NOMO-1 treated with dmso at 0.1 percent for 144 hours (cell line): ENCODE measurements around the gene SNX25.

Source experiments
- DNase-seq: peaks from one replicate; lab custom pipeline; 2025; ENCODE audit not compliant: unreplicated experiment; lab: John Stamatoyannopoulos, UW

The SNX25 gene

DNA sequence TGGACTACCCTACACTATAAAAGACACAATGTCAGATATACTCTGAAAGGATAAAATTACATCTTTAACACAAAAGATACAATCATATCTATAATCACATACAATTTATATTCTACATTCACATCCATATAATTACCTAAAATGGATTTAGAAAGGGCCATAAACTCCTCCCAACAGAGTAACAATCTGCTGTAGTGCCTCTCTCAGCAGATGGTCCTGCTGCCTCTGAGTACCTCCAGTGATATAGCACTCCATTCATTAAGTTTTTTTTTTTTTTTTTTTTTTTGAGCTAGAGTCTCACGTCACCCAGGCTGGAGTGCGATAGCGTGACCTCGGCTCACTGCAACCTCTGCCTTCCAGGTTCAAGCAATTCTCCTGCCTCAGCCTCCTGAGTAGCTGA, 194.6 kb downstream of the SNX25 start:
- no peak for DNase-seq

GRCh38 chr4:185405296-185405999, 196.1 kb downstream of the SNX25 start:
- peak; percentile 13 for DNase-seq

- no peak for DNase-seq
Observed at GRCh38 chr4:185408432-185408831, 199.0 kb downstream of the SNX25 start.

GRCh38 chr4:185411849-185412248, 202.5 kb downstream of the SNX25 start:
- DNase-seq: no peak

- no peak for DNase-seq
Observed at GRCh38 chr4:185412412-185412811, 203.0 kb downstream of the SNX25 start.
